Middle frontal gyrus (tissue), 1 donor: ENCODE data around the gene ACVRL1.
"Not testable (repeated sequence)": the region's sequence is repeated elsewhere in the genome, so short reads cannot be mapped to it uniquely, and the experiment has no call there.

Experiments used
- DNase-seq: peaks from one replicate; pipeline ENCODE4 v3.0.0-alpha.2; 2015; ENCODE audit warnings: low spot score; ENCODE audit errors: extremely low spot score

Gene ACVRL1

DNA sequence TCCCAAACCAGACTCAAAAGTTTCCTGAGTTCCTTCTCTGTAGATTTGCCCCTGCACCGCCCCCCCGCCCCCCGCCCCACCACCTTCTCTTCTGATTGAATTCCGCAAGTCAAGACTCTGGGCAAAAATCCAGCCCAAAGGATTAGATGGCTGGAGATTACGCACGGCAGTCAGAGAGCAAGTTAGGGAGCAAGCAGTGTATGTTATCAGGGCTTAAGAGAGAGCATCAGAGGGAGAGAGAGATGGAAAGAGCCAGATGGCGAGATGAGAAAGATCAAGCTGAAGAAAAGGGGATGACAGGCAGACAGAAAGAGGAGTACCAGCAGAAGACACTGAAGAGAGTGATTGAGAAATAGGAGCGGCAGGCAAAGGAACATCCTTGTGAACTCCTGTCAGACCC lies 33.3 kb upstream of the ACVRL1 start:
- no peak for DNase-seq

DNA sequence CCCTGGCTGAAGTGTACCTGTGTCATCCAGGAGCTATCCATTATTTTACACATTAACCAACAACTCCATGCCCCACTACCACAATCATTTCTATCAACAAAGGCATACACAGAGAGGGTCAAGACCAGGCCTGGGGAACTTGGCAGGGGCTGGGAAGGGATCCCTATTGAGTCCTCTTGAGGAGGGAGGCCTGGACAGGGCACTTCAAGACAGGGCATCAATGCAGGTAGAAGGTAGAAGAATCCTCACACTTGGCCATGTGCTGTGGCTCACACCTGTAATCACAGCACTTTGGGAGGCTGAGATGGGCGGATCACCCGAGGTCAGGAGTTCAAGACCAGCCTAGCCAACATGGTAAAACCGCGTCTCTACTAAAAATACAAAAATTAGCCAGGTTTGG lies 32.8 kb upstream of the ACVRL1 start:
- DNase-seq, result no peak

- DNase-seq, result no peak
Measured at GRCh38 chr12:51879102-51879501, 28.2 kb upstream of the ACVRL1 start.

GRCh38 chr12:51883295-51883694 lies 24.0 kb upstream of the ACVRL1 start:
- DNase-seq, result no peak

DNA sequence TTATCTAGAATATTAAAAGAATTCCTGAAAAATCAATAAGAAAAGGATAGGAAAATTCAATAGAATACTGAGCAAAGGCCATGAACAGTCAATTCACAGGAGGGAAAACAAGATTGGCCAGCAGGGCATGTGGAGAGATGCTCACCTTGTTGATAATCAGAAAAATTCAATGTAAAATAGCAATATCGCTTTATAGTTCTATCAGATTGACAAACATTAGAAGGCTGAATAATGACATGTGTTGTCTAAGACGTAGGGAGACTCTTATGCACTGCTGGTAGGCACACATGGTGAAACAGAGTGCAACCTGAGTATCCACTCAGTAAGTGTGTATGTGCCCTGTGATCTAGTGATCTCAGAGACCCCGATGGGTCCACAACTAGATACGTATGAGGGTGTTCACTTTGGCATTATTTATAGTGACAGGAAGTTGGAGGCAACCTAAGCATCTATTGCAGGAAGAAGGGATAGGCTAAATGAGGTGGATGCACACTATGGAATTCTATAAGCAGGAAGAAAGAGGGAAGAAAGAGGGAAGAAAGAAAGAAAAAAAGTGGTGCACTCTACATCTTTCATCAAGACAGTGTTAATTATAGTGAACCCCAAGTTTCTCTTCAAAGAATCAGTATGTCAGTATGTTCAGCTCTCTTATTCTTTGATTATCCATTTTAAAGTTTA lies 23.2 kb upstream of the ACVRL1 start:
- no peak for DNase-seq

DNA sequence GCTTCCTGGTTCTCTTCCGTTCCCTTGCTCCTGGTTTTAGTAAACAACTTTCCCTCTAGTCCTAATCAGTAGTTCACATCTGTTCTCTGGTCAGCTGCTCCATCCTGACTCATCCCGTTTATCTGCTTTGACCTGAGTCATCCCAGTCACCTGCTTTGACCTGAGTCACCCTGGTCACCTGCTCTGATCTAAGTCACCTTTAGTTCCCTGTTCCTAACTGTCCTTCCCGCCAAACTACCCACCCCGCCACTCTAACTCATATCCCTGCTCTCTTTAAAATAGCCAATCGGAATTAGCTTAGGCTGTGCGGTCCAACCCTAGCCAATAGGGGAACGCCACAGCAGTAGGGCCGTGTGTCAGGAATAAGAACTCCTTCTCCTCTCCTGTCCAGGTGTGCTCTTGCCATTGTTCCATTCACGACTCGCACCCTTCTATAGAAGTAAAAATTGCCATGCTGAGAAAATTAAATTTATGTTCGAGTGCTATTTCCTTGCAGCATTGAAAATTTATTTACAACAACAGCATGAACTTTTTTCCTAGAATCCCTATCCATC lies 22.6 kb upstream of the ACVRL1 start:
- DNase-seq, result no peak

DNA sequence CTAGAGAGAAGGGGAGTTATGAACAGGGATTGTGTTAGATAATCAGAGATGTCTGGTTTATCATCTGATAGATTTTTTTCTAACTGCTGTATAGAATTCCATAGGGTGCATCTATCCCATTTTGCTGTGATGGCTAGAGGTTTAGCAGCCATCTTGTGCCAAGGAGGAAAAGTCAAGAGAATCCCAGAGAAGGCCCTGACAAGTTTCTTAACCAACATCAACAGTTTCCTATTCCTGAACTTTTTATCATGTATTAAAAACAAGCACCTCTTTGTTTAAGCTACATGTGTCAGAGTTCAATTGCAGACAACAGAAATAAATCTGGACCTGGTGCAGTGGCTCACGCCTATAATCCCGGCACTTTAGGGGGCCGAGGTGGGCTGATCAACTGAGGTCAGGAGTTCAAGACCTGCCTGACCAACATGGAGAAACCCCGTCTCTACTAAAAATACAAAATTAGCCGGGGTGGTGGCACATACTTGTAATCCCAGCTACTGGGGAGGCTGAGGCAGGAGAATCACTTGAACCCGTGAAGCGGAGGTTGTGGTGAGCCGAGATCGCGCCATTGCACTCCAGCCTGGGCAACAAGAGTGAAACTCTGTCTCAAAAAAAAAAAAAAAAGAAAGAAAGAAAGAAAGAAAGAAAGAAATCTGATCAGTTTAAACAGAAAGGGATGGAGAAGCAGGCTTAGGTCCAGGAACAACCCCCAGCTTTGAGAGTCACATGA lies 21.8 kb upstream of the ACVRL1 start:
- not testable (repeated sequence) for DNase-seq

DNA sequence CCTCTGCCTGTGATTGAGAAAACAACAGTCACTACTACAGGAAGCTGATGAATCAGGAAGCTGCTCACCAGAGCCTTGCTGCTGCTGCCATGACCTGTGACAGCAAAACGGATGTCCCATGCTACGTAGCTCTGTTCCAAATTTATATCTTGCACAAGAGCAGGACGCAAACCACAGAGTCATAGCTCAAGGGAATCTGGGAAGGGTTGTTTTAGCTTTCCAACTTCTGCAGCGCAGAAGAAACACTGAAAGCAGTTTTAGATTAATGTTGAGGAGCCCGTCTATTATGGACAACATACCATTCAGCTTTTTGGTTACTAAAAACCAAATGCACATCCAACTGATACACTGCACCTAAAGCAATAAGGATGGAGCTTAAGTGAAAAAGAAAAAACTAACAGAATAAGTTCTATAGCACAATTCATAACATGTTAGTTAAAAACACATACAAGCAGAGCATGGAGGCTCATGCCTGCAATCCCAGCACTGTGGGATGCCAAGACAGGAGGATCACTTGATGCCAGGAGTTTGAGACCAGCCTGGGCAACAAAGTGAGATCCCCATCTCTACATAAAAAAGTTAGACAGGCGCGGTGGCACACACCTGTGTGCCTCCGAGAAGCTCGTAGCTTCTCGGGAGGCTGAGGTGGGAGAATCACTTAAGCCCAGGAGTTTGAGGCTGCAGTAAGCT lies 21.1 kb upstream of the ACVRL1 start:
- no peak for DNase-seq

GRCh38 chr12:51887476-51888315 lies 19.6 kb upstream of the ACVRL1 start, which contains the start of gene ANKRD33:
TSS of gene ANKRD33 (plus strand) at chr12:51888103. CDS start at chr12:51888187, 84 bp downstream.
- DNase-seq, result no peak

GRCh38 chr12:51888316-51889215 lies 18.7 kb upstream of the ACVRL1 start:
- DNase-seq, result no peak

GRCh38 chr12:51889216-51890132 lies 17.8 kb upstream of the ACVRL1 start:
- DNase-seq, result no peak

DNA sequence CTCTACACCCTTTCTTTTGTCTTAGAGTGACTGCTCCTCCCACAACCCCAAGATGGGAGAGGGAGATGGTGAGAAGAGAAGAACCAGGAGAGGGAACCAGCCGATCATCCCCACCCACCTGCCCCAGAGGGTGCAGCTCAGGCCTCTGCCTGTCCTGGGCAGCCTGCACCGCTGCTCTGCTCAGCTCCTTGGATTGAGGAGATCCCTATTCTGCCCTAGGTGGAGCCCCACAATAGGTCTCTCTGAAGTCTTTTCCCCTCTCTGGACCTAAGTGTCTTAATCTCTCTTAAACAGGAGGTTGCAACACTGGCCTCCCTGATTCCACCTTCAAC lies 17.2 kb upstream of the ACVRL1 start:
- no peak for DNase-seq

DNA sequence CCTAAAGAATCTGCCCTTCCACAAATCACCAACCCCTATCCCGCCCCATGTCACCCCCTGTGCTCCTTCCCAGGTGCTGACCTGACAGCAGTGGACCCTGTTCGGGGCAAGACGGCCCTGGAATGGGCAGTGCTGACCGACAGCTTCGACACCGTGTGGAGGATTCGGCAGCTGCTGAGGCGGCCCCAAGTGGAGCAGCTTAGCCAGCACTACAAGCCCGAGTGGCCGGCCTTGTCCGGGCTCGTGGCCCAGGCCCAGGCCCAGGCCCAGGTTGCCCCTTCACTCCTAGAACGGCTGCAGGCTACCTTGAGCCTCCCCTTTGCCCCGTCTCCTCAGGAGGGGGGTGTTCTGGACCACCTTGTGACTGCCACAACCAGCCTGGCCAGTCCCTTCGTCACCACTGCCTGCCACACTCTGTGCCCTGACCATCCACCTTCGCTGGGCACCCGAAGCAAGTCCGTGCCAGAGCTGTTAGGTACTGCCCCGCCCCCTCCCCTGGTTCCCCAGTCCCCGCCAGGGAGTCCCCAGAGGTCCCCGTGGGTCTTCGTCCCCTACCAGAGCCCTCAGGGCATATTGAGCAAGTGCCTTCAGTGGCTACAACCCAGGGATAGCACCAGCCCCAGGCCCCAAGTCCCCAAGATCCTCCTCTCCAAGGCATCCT lies 16.7 kb upstream of the ACVRL1 start:
- DNase-seq, result no peak

DNA sequence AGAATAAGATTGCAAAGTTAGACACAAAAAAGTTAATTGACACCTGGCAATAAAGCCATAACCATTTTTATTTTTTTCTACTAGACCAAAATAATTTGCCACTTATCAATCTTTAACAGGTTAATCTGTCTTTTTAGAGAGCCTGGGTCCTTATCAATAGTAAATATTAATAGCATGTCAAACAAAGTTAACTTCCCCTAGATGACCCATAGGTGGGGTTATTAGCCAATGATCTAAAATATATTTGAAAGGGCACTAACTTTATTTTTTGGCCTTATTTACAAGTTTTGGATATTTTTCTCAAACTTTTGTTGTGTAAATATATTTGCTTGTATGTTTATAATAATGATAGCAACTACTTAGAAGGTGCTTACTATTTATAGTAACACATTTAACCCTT lies 15.5 kb upstream of the ACVRL1 start:
- no peak for DNase-seq

DNA sequence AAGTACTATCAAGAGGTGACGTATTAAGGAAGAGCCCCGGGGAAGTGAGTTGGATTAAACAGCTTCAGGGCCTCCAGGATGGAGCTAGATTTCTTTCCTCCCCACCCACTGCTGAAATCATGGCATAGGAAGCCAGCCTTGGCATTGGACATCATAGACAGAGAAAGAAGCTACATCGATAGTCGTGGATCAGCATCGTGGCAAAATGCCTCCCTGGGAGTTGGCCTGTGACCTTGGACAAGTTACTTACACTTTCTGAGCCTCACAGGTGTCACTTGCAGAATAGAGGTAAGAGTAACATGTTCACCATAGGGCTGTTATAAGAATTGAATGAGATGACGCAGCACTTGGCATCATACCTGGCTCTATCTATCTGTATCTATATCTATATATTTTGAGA lies 13.5 kb upstream of the ACVRL1 start:
- DNase-seq, result no peak

GRCh38 chr12:51895378-51896135 lies 11.7 kb upstream of the ACVRL1 start:
- no peak for DNase-seq

- no peak for DNase-seq
Measured at GRCh38 chr12:51896236-51896635, 11.1 kb upstream of the ACVRL1 start.

GRCh38 chr12:51897181-51897580 lies 10.1 kb upstream of the ACVRL1 start:
- no peak for DNase-seq
